Smooth muscle cell (in vitro differentiated cells): ENCODE data around the gene RCCD1. TPM values are rescaled to one million over a fixed set of nuclear protein-coding genes. Genes with fewer than 3 reads are reported as not detected.

Experiments
- DNase-seq: peaks from one replicate; lab custom pipeline; 2025; ENCODE audit not compliant: unreplicated experiment; lab: John Stamatoyannopoulos, UW
- H2AFZ ChIP-seq: fragments of 200-600 bp; sonication (generic); 2 replicates; pipeline ENCODE4 v1.6.0; 2016; ENCODE audit warnings: antibody characterized with exemption, low read depth, mild to moderate bottlenecking
- H3F3A ChIP-seq: fragments of 200-600 bp; sonication (generic); 2 replicates; pipeline ENCODE4 v1.6.0; 2017; ENCODE audit warnings: antibody characterized with exemption, low read depth
- H3K27ac ChIP-seq: fragments of 200-600 bp; sonication (generic); 2 replicates; pipeline ENCODE4 v1.5.1; 2016; ENCODE audit warnings: low read depth, mild to moderate bottlenecking
- H3K27me3 ChIP-seq: fragments of 200-600 bp; sonication (generic); 2 replicates; pipeline ENCODE4 v1.6.1; 2016; ENCODE audit warnings: low read depth, mild to moderate bottlenecking
- H3K36me3 ChIP-seq: fragments of 200-600 bp; sonication (generic); 2 replicates; pipeline ENCODE4 v1.5.1; 2016; ENCODE audit warnings: low read depth
- H3K4me1 ChIP-seq: fragments of 200-600 bp; sonication (generic); 2 replicates; pipeline ENCODE4 v1.5.1; 2016; ENCODE audit warnings: low read depth
- H3K4me2 ChIP-seq: fragments of 200-600 bp; sonication (generic); 2 replicates; pipeline ENCODE4 v1.6.0; 2016; ENCODE audit warnings: mild to moderate bottlenecking
- H3K4me3 ChIP-seq: fragments of 200-600 bp; sonication (generic); 2 replicates; pipeline ENCODE4 v1.5.1; 2016; ENCODE audit warnings: mild to moderate bottlenecking
- H3K79me2 ChIP-seq: fragments of 200-600 bp; sonication (generic); 2 replicates; pipeline ENCODE4 v1.6.0; 2016; ENCODE audit warnings: low read depth, mild to moderate bottlenecking
- H3K9ac ChIP-seq: fragments of 200-600 bp; sonication (generic); 2 replicates; pipeline ENCODE4 v1.6.0; 2016; ENCODE audit warnings: low read depth
- H3K9me3 ChIP-seq: fragments of 200-600 bp; sonication (generic); replicated peaks from 2 replicates; pipeline ENCODE4 v1.5.1; 2016; ENCODE audit warnings: low read depth
- H4K20me1 ChIP-seq: fragments of 200-600 bp; sonication (generic); 2 replicates; pipeline ENCODE4 v1.6.0; 2016; ENCODE audit warnings: low read depth
- WGBS: methylation state at CpG from one replicate; pipeline ENCODE4 v1.1.7; 2016; ENCODE audit warnings: low lambda C conversion rate; 5-methylcytosine and 5-hydroxymethylcytosine counted together
- polyA plus RNA-seq: library from polyadenylated mRNA; unstranded; fragments of >200 nt; fragmentation: Nextera tagmentation; extraction: Ambion mirVana; gene quantifications from 2 replicates; pipeline ENCODE4 v1.2.1, GENCODE V29; 2016
- total RNA-seq: library from RNA; depleted of rRNA; stranded (reverse); fragments of >200 nt; gene quantifications from 2 replicates; pipeline ENCODE4 v1.2.3, GENCODE V29; 2014
- TF ChIP-seq, protein P1 (sequence below): fragments of 200-600 bp; sonication (generic); IDR thresholded peaks from 2 replicates; pipeline ENCODE4 v1.5.1; 2017; ENCODE audit warnings: borderline replicate concordance, mild to moderate bottlenecking, antibody characterized with exemption; ENCODE audit not compliant: insufficient read depth, poor library complexity, severe bottlenecking

RCCD1 gene
- total and polyA plus RNA-seq, 2 experiments from 2014 or later: 4.4 to 9.2 TPM

DNA sequence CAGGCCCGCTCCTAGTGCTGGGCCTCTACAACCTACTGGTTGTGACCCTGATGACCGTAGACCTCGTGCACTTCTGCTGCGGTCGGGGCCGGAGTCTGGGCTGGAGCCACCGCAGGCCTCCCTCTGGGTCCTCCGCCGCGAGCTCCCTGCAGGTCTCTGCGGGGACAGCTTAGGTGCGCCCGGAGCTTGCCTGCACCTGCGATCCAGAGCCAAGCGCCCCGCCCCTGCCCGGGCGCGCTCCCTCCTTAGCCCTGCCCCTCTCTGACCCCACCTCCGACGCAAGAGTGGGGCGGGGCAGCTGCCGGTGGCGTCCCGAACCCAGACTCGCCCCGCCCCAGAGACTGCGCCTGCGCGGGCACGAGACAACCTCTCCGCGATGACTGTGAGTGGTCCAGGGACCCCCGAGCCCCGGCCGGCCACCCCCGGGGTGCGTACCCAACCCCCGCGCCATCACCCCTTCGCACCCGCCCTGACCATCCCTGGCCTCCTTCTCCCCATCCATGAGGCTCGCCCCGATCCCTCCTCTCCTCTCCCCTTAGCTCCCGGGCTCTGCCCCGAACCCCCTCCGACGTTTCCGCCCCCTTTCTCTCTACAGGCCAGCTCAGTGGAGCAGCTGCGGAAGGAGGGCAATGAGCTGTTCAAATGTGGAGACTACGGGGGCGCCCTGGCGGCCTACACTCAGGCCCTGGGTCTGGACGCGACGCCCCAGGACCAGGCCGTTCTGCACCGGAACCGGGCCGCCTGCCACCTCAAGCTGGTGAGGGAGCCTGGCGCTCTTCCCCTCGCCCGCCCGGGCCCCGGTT is 19.5 kb upstream of the RCCD1 start, which contains the start of gene UNC45A:
Gene UNC45A, plus strand, starts transcription at position 337 of the 803 bp plus-strand sequence. Its CDS starts 40 bp downstream, at position 377.
- Histone ChIP-seq H3K27ac (peak within 1 kb of the TSS; percentile 39), H3K4me1 (peaks cover 6% of the 10 kb centered on the region), H3K9me3 (no peaks in the 10 kb centered on the region), H3K36me3 (no peaks in the 10 kb centered on the region), H3K4me2 (peak within 1 kb of the TSS; percentile 97), H2AFZ (peak within 1 kb of the TSS; percentile 95), H4K20me1 (peaks cover 5% of the 10 kb centered on the region), H3K9ac (peak within 1 kb of the TSS; percentile 80), H3F3A (peaks cover 4% of the 10 kb centered on the region), H3K79me2 (peaks cover 12% of the 10 kb centered on the region), H3K27me3 (no peaks in the 10 kb centered on the region), H3K4me3 (peak within 1 kb of the TSS; percentile 82)
- peak; percentile 85 for DNase-seq
- TF ChIP-seq, protein P1, sequence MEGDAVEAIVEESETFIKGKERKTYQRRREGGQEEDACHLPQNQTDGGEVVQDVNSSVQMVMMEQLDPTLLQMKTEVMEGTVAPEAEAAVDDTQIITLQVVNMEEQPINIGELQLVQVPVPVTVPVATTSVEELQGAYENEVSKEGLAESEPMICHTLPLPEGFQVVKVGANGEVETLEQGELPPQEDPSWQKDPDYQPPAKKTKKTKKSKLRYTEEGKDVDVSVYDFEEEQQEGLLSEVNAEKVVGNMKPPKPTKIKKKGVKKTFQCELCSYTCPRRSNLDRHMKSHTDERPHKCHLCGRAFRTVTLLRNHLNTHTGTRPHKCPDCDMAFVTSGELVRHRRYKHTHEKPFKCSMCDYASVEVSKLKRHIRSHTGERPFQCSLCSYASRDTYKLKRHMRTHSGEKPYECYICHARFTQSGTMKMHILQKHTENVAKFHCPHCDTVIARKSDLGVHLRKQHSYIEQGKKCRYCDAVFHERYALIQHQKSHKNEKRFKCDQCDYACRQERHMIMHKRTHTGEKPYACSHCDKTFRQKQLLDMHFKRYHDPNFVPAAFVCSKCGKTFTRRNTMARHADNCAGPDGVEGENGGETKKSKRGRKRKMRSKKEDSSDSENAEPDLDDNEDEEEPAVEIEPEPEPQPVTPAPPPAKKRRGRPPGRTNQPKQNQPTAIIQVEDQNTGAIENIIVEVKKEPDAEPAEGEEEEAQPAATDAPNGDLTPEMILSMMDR: no peak
- WGBS: 3% methylated on average over 21 of the region's 65 CpGs

DNA sequence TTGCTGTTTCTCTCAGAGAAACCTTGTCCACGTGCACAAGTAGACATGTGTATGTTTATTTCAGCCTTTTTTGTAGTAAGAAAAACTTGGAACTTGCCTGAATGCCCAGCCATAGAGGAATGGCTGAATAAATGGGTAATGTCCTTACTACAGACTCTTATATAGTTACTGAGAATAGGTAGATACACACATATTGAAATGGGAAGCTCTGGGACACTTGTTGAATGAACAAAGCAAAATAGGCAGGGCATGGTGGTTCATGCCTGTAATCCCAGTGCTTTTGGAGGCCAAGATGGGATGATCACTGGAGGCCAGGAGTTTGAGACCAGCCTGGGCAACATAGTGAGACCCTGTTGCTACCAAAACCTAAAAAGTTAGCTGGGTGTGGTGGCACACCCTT is 17.9 kb upstream of the RCCD1 start:
- Histone ChIP-seq H3K4me2 (peak overlapping the region; percentile 97), H3K36me3 (peaks cover 5% of the 10 kb centered on the region), H3K27ac (no peak overlapping the region), H3K4me3 (no peak overlapping the region), H3F3A (peaks cover under 1% of the 10 kb centered on the region), H3K9me3 (no peaks in the 10 kb centered on the region), H2AFZ (no peak overlapping the region), H3K79me2 (peaks cover 12% of the 10 kb centered on the region), H3K4me1 (peaks cover 6% of the 10 kb centered on the region), H3K9ac (no peak overlapping the region), H4K20me1 (peaks cover 5% of the 10 kb centered on the region), H3K27me3 (no peaks in the 10 kb centered on the region)
- TF ChIP-seq, protein P1: no peak
- no peak for DNase-seq
- 94% methylated on average over 1 of the region's 1 CpG for WGBS

GRCh38 chr15:90938261-90938660 is 16.4 kb upstream of the RCCD1 start:
- Histone ChIP-seq H3K27me3 (no peaks in the 10 kb centered on the region), H3K36me3 (peaks cover 5% of the 10 kb centered on the region), H3K9ac (no peak overlapping the region), H3K4me2 (no peak overlapping the region), H3K4me3 (no peak overlapping the region), H4K20me1 (peaks cover 5% of the 10 kb centered on the region), H2AFZ (no peak overlapping the region), H3K27ac (no peak overlapping the region), H3K9me3 (no peaks in the 10 kb centered on the region), H3K4me1 (peaks cover 6% of the 10 kb centered on the region), H3F3A (no peaks in the 10 kb centered on the region), H3K79me2 (peaks cover 12% of the 10 kb centered on the region)
- 96% methylated on average over 5 of the region's 5 CpGs for WGBS
- DNase-seq: no peak
- TF ChIP-seq, protein P1: no peak

DNA sequence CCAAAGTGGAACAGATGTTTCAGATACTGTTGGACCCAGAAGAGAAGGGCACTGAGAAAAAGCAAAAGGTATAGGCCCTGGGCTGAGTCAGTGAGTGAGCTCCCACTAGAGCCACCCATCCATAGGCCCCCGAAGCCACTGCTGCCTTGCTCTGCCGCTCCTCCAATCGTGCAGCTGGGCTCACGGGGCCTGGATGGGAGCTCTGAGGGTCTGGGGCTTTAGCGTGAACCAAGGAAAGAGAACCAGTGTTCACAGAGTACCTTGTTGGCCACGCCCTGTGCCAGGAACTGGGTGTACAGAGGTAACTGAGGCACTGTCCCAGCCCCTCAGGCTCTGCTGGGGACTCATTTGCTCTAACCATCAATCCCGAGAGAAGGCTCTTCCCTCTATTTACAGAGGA is 14.9 kb upstream of the RCCD1 start:
- WGBS: 80% methylated on average over 7 of the region's 7 CpGs
- H3K36me3 ChIP-seq: peaks cover 5% of the 10 kb centered on the region
- TF ChIP-seq, protein P1: no peak
- no peak overlapping the region for H3K9ac ChIP-seq
- H4K20me1 ChIP-seq: peaks cover 5% of the 10 kb centered on the region
- no peak overlapping the region for H3K27ac ChIP-seq
- H3K4me3 ChIP-seq: no peak overlapping the region
- peaks cover 12% of the 10 kb centered on the region for H3K79me2 ChIP-seq
- H3K9me3 ChIP-seq: no peaks in the 10 kb centered on the region
- peaks cover 6% of the 10 kb centered on the region for H3K4me1 ChIP-seq
- H3F3A ChIP-seq: no peaks in the 10 kb centered on the region
- no peak overlapping the region for H3K4me2 ChIP-seq
- DNase-seq: no peak
- H2AFZ ChIP-seq: no peak overlapping the region
- no peaks in the 10 kb centered on the region for H3K27me3 ChIP-seq
